ENCODE measurements around the gene PRR20G.

DNA sequence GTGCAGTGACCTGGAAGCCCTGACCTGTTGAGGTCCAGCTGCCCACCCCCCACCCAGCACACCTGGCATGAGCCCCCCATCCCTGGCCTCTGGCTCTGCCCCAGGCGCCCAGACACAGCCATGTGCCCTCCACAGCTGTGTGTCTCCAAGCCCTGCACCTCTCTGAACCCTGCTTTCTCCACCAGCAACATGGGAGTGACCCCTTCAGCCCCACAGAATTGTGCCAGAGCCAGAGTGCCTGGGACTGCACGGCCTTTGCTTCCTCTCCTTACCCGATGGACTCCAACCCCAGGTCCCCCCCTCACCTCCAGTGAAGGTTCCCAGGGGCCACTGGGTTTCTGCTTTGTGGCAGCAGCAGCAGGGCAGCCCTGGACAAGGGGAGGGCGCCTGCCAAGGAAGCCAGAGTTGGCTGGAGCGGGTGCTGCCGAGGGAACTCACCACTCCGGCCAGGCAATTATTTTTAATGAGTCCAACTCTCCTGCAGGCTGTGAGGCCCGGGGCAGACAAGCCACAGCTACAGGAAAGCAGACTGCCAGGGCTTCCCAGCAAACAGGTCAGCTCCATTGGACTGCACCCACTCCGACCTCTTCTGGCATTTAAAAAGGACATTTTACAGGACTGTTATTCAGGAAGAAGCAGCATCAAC, 24.1 kb downstream of the PRR20G start:
- TF ChIP-seq EP300 (IDR thresholded peaks at IDR 0.05), result no peak
- TF ChIP-seq, protein P1, sequence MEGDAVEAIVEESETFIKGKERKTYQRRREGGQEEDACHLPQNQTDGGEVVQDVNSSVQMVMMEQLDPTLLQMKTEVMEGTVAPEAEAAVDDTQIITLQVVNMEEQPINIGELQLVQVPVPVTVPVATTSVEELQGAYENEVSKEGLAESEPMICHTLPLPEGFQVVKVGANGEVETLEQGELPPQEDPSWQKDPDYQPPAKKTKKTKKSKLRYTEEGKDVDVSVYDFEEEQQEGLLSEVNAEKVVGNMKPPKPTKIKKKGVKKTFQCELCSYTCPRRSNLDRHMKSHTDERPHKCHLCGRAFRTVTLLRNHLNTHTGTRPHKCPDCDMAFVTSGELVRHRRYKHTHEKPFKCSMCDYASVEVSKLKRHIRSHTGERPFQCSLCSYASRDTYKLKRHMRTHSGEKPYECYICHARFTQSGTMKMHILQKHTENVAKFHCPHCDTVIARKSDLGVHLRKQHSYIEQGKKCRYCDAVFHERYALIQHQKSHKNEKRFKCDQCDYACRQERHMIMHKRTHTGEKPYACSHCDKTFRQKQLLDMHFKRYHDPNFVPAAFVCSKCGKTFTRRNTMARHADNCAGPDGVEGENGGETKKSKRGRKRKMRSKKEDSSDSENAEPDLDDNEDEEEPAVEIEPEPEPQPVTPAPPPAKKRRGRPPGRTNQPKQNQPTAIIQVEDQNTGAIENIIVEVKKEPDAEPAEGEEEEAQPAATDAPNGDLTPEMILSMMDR (IDR thresholded peaks at IDR 0.05), result no peak
- no peak for TF ChIP-seq POLR2A (IDR thresholded peaks at IDR 0.05)
